C4-2B (cell line): ENCODE data around the gene ATP8B3.

Experiments
- H3K27ac ChIP-seq: fragments of 450-650 bp; 2 replicates; pipeline ENCODE4 v1.5.1; 2017
- ZFX ChIP-seq: fragments of 450-650 bp; IDR thresholded peaks from 2 replicates; pipeline ENCODE4 v1.6.1; 2017
- TF ChIP-seq, protein P1 (sequence below): fragments of 450-650 bp; conservative IDR thresholded peaks from 2 replicates; pipeline ENCODE4 v1.5.1; 2017; ENCODE audit warnings: mild to moderate bottlenecking

The ATP8B3 gene

DNA sequence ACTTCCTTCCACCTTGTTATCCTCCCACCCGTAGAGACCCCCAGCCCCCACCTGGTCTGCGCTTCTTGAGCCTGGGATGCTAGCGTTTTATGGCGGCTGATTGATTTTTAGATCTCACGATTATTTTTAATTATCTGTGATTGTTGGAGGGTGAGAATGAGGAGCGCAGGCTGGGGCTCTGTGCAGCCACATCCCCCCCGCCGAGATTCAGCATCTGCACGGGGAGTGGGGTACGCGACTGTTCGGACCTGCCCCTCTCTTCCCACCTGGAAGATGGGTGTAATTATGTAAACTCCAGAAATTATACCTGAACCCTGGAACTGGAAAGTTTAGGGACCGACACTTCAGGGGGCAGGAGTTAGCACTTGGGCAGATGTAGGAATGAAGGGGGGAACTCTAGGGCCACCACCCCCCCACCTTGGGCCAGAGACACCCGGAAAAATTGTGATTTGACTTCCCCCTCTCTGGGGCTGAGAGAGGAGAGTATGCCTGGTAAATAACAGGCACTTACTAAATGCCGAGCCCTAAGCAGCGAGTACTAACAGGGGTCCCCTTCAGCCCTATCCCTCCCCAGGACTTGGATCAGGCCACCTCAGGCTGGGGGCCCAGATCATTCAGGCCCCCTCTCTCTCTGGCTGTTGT, 60.6 kb downstream of the ATP8B3 start:
- H3K27ac ChIP-seq, result no peak overlapping the region

DNA sequence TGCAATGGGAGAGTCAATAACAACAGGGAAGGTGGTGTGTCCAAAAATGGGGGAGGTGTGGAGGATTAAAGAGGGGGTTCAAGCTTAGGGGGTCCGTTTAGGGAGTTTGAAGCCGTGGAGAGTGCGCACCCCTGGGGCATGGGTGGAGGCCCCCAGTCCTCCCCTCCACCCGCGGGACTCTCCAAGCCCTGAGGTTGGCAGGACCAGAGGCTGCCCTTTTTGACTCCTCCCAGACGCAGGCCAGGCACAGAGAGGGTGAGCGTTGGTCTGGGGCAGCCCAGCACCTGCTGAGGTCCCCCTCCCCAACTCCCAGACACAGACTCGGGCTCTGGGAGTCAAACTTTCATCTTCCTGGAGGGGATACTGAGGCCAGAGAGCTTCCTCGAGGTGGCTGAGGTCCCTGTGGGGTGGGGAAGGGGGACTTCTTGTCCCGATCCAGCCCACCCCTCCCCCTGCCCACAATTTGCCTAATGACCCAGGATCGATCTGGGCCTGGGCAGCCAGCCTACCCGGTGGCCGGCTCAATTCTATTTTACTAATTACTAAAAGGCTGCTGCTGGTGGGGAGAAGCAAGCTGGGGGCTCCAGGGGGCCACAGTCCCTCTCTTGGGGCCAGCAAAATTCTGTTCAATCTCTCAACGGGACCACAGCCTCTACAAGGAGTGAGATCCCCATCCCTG, 61.6 kb downstream of the ATP8B3 start:
- TF ChIP-seq, protein P1, sequence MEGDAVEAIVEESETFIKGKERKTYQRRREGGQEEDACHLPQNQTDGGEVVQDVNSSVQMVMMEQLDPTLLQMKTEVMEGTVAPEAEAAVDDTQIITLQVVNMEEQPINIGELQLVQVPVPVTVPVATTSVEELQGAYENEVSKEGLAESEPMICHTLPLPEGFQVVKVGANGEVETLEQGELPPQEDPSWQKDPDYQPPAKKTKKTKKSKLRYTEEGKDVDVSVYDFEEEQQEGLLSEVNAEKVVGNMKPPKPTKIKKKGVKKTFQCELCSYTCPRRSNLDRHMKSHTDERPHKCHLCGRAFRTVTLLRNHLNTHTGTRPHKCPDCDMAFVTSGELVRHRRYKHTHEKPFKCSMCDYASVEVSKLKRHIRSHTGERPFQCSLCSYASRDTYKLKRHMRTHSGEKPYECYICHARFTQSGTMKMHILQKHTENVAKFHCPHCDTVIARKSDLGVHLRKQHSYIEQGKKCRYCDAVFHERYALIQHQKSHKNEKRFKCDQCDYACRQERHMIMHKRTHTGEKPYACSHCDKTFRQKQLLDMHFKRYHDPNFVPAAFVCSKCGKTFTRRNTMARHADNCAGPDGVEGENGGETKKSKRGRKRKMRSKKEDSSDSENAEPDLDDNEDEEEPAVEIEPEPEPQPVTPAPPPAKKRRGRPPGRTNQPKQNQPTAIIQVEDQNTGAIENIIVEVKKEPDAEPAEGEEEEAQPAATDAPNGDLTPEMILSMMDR, result no peak
- TF ChIP-seq ZFX, result no peak
- no peak overlapping the region for H3K27ac ChIP-seq

More for the DNA sequence above, 60.6 kb downstream of the ATP8B3 start:
- TF ChIP-seq, protein P1, result no peak
- TF ChIP-seq ZFX, result no peak

DNA sequence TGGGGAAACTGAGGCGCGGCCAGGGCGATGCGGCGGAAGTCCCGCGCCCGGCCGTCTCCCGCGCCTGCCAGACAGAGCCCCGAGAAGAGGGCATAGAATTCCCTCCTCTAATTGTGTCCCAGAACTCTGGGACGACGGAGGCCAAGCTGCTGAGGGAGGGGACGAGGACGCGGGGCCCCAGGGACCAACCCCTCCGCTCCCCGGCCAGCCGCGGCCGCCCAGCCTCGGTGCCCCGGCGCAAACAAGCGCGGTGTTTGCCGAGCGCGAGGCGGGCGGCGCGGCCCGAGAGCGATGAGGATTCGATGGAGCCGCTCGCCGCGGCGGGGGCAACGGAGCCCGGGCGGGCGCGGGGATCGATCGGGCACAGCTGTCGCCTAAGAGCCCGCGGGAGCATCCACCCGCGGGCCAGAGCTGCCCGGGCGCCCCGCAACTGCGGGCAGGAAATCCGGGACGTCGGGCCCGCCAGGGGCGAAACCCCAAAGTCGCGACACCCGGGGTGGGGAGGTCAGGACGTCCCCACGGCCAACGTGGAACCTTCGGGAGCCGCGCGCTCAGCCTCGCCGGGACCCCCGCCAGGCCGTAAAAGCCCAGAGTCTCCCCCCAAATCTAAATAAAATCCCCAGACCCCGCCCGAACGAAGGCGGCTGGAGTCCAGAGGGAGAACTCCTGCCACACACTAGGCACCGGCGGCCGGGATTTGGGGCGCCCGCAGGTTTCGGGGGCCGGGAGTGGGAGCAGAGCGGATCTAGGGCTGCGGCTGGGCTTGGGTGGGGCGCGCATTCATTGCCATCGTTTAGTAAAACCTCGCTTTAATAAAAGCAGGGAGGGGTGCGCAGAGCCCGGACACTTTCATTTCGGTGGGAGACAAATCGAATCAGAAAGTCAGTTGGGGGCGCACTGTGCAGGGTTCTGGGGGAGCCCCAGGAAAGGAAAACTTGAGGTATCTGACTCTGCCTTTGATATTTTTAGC, 62.4 kb downstream of the ATP8B3 start:
- H3K27ac ChIP-seq, result no peak overlapping the region
- TF ChIP-seq, protein P1, result no peak
- no peak for TF ChIP-seq ZFX

DNA sequence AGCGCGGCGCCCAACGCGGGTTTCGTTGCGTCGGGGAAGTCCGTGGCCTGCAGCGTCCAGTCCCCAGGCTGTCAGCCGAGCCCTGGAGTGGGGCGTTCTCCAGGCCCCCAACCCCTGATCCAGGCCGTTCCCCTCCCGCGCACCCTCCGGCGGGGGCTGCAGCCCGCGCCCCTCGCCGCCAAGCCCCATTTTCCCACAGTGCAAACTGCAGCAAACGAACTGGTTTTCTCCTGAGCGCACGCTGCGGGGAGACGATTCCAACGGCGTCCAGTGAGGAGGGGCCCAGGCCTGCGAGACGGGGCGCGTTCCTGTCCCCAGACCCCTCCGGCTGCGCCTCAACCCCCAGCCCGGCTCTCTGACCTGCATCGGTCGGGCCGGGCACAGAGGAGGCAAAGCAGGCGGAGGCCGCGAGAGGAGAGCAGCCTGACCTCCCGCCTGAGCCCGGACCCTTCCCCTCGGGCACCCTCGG, 63.2 kb downstream of the ATP8B3 start:
- H3K27ac ChIP-seq, result no peak overlapping the region
- no peak for TF ChIP-seq ZFX
- TF ChIP-seq, protein P1, result no peak

DNA sequence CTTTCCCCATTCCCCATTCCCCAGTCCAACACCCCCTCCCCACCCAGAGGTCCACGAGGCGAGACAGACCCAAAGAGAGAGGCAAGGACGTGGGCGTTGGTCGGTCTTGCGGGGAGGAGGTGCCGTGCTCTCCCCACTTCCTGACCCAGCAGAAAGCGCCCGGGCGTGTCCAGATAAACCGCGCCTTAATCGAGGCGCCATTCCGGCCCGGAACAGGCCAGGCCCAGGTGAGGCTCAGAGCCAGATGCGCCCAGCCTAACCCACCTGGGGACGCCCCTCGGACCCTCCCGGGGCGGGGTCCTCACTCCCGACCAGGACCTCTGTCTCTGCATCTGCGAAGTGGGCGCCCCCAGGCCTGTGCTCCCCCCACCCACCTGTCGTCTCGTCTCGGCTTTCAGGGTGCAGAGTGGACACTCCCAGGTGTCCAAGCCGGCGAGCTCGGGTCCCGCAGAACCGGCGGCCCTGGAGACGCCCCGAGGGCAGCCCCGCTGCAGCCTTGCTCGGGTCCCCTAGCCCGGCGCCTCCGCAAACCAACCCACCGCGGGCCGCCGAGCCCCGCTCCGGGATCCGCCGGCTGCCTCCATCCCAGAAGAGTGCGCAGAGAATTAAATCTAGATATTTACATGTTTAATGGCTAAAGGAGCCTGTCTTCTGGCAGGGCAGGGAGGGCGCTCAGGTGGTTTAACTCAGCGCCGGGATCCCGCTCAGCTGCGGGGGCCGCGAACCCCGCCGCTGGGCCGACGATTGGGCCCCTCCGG, 63.8 kb downstream of the ATP8B3 start:
- H3K27ac ChIP-seq, result no peak overlapping the region
- no peak for TF ChIP-seq ZFX
- TF ChIP-seq, protein P1, result no peak

DNA sequence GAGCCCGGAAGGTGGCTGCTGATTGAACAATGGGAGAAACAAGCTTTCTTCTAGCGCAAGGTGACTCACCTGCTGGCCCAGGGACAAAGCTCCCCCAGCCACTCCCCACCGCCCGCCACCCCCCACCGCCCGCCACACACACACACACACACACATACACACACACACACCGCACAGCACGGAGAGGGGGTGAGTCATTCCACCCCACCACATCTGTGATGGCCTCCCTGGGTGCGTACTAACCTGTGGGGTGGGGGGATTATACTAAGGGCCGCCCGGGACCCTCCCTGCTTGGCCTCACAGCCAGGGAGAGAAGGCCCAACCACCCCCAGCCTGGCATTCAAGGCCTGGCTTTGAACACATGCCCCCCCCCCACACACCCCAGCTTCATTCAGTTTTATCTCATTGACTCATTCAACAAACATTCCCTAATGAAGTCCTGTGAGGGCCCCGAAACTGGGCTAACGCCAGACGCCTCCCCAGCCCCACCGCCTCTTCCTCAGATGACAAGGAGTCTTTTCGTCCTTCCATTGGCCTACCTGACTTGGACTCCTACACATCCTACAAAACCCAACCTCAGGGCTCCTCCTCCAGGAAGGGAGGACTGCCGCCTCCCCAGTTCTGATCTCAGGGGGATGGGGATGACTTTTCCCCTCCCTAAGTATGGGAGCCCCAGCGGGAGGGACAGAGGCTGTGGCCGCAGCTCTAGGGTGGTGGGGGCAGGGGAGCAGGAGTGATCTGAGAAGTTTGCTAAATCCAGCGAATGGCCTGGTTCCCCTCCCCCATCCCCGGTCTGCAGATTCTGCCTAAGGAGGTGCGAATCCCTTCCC, 64.6 kb downstream of the ATP8B3 start:
- TF ChIP-seq ZFX, result no peak
- TF ChIP-seq, protein P1, result no peak
- H3K27ac ChIP-seq, result no peak overlapping the region
